GM12878 (cell line): ENCODE data around the gene TUBGCP2. TPM values are rescaled to one million over a fixed set of nuclear protein-coding genes. Genes with fewer than 3 reads are reported as not detected.

Source experiments
- ATAC-seq: fragments of 200-7000 bp; cut with Tn5 transposase; 3 replicates; pipeline ENCODE4 v1.9.1; 2020; ENCODE audit warnings: mild to moderate bottlenecking, moderate library complexity
- Bru-seq: library from RNA; stranded (reverse); fragments of 400-500 nt; gene quantifications from one replicate; lab custom pipeline; 2021; lab: Mats Ljungman, UMichigan
- BruChase-seq, 2 experiments: library from RNA; stranded (reverse); fragments of 400-500 nt; gene quantifications; one replicate each; lab custom pipeline; 2021; lab: Mats Ljungman, UMichigan
- BruUV-seq: library from RNA; stranded (reverse); fragments of 400-500 nt; replicated peaks from 2 replicates; lab custom pipeline; 2021; lab: Mats Ljungman, UMichigan
- CTCF ChIA-PET: fragments of 300-600 bp; sonication (Branson Sonifier 250); formaldehyde crosslinking; extraction: SDS; loops from one replicate; lab custom pipeline; 2021; ENCODE audit warnings: inconsistent platforms; lab: Yijun Ruan, JAX
- POLR2A ChIA-PET: fragments of 350-600 bp; formaldehyde crosslinking; extraction: SDS; loops from one replicate; lab custom pipeline; 2021; ENCODE audit warnings: inconsistent platforms; lab: Charles Lee
- RAD21 ChIA-PET: fragments of 300-600 bp; sonication (Branson Sonifier 250); formaldehyde crosslinking; loops from one replicate; lab custom pipeline; 2023; ENCODE audit warnings: antibody characterized with exemption; ENCODE audit not compliant: unreplicated experiment; lab: Charles Lee
- SMC1A ChIA-PET: fragments of 300-600 bp; sonication (Branson Sonifier 250); formaldehyde crosslinking; loops from one replicate; lab custom pipeline; 2023; ENCODE audit not compliant: unreplicated experiment, uncharacterized antibody; lab: Charles Lee
- DNase-seq: peaks from one replicate; pipeline ENCODE4 v3.0.0-alpha.2; 2011; ENCODE audit warnings: low read depth, low spot score
- FAIRE-seq: peaks from 3 replicates; lab custom pipeline; 2011; peaks lifted over from hg19 to GRCh38; lab: Jason Lieb, UNC
- H2AFZ ChIP-seq: 2 replicates; pipeline ENCODE4 v1.6.0; 2011; ENCODE audit warnings: low read depth, low read length, control low read depth; ENCODE audit not compliant: control insufficient read depth
- H3K27ac ChIP-seq: 2 replicates; pipeline ENCODE4 v1.5.1; 2011; ENCODE audit warnings: control low read depth; ENCODE audit not compliant: control insufficient read depth, insufficient read depth
- H3K27me3 ChIP-seq, 2 experiments: replicated peaks in 1 of 2; 2 replicates each; pipeline versions ENCODE4 v1.6.0 to v1.6.1; 2011; ENCODE audit warnings: low read length in 1 of 2; ENCODE audit not compliant: control insufficient read depth in 2 of 2, insufficient read depth in 2 of 2
- H3K36me3 ChIP-seq, 2 experiments: 2 replicates each; pipeline ENCODE4 v1.5.1; 2011; ENCODE audit warnings: low read length in 1 of 2; ENCODE audit not compliant: control insufficient read depth in 2 of 2, insufficient read depth in 2 of 2
- H3K4me1 ChIP-seq: 2 replicates; pipeline ENCODE4 v1.6.1; 2011; ENCODE audit warnings: mild to moderate bottlenecking, low read length, moderate library complexity, mixed read lengths; ENCODE audit not compliant: control insufficient read depth, insufficient read depth
- H3K4me2 ChIP-seq: 2 replicates; pipeline ENCODE4 v1.6.0; 2011; ENCODE audit warnings: control low read depth; ENCODE audit not compliant: control insufficient read depth, insufficient read depth
- H3K4me3 ChIP-seq: fragments of 200-600 bp; sonication (generic); 2 replicates; pipeline ENCODE4 v1.5.1; 2016
- H3K79me2 ChIP-seq: 2 replicates; pipeline ENCODE4 v1.6.0; 2011; ENCODE audit warnings: low read length; ENCODE audit not compliant: control insufficient read depth, insufficient read depth
- H3K9ac ChIP-seq: 2 replicates; pipeline ENCODE4 v1.8.0; 2011; ENCODE audit warnings: low read length, control low read depth, mixed read lengths; ENCODE audit not compliant: control insufficient read depth, insufficient read depth
- H3K9me3 ChIP-seq: replicated peaks from 3 replicates; pipeline ENCODE4 v1.5.1; 2011; ENCODE audit warnings: mild to moderate bottlenecking, low read length; ENCODE audit not compliant: control insufficient read depth, insufficient read depth
- H4K20me1 ChIP-seq: 2 replicates; pipeline ENCODE4 v1.6.0; 2011; ENCODE audit not compliant: control insufficient read depth, insufficient read depth
- CUX1 ChIP-seq: IDR thresholded peaks from 2 replicates; pipeline ENCODE4 v1.6.1; 2012; ENCODE audit warnings: improper control_type of control experiment, low read depth, low read length; ENCODE audit not compliant: insufficient replicate concordance
- HDAC2 ChIP-seq: fragments of 200-600 bp; sonication (generic); IDR thresholded peaks from 2 replicates; pipeline ENCODE4 v1.6.1; 2017
- RCOR1 ChIP-seq: conservative IDR thresholded peaks from 2 replicates; pipeline ENCODE4 v1.6.1; 2012; ENCODE audit warnings: low read depth, low read length, improper control_type of control experiment
- ZBTB4 ChIP-seq: fragments of 450-650 bp; formaldehyde crosslinking; IDR thresholded peaks from 2 replicates; pipeline ENCODE4 v1.4.0; 2022; ENCODE audit warnings: mild to moderate bottlenecking, moderate library complexity
- WGBS: methylation state at CpG from one replicate; pipeline ENCODE4 v1.1.6; 2016; ENCODE audit warnings: low lambda C conversion rate; ENCODE audit not compliant: insufficient replicate concordance, insufficient coverage; ENCODE audit errors: missing lambda C conversion rate; 5-methylcytosine and 5-hydroxymethylcytosine counted together
- in situ Hi-C: fragments of 300-500 bp; cut with MboI; formaldehyde crosslinking; loops from 9 replicates; pipeline ENCODE4 v1.14.3; 2018; ENCODE audit warnings: mixed read lengths
- intact Hi-C: fragments of 100-400 bp; cut with micrococcal nuclease; formaldehyde crosslinking; loops from one replicate; pipeline ENCODE4 v1.14.2; 2022; ENCODE audit not compliant: unreplicated experiment
- long read RNA-seq, 2 experiments: library from polyadenylated mRNA; unstranded; transcript quantifications; one replicate each; pipeline ENCODE4 v2.0.0, GENCODE V29; 2019 to 2020
- polyA minus RNA-seq, 3 experiments: library from RNA; depleted of rRNA, polyadenylated mRNA; stranded (reverse); fragments of >200 nt; gene quantifications; 2 replicates each; pipeline ENCODE4 v1.2.3, GENCODE V29; 2011
- polyA plus RNA-seq, 11 experiments: library from polyadenylated mRNA; depleted of rRNA in 4 of 11; unstranded in 6 of 11; stranded (reverse) in 5 of 11; fragments of >200 nt; fragmentation: Nextera tagmentation in 4 of 11; fragmentation: Illumina TruSeq in 1 of 11; extraction: Ambion mirVana in 4 of 11; extraction: Trizol in 1 of 11; gene quantifications; 1 replicate in 1 of 11; 2 replicates in 10 of 11; pipeline versions ENCODE4 v1.2.1 to v1.2.3, GENCODE V29; 2011 to 2016; ENCODE audit warnings: inconsistent platforms in 2 of 11, missing spikeins in 2 of 11, low read depth in 1 of 11
- total RNA-seq, 4 experiments: library from RNA; depleted of rRNA in 3 of 4; stranded (reverse); fragments of >200 nt in 3 of 4; fragmentation: Illumina TruSeq in 1 of 4; extraction: Trizol in 1 of 4; gene quantifications; 2 replicates each; pipeline versions ENCODE4 v1.2.1 to v1.2.3, GENCODE V29; 2013 to 2021

The TUBGCP2 gene, protein sequence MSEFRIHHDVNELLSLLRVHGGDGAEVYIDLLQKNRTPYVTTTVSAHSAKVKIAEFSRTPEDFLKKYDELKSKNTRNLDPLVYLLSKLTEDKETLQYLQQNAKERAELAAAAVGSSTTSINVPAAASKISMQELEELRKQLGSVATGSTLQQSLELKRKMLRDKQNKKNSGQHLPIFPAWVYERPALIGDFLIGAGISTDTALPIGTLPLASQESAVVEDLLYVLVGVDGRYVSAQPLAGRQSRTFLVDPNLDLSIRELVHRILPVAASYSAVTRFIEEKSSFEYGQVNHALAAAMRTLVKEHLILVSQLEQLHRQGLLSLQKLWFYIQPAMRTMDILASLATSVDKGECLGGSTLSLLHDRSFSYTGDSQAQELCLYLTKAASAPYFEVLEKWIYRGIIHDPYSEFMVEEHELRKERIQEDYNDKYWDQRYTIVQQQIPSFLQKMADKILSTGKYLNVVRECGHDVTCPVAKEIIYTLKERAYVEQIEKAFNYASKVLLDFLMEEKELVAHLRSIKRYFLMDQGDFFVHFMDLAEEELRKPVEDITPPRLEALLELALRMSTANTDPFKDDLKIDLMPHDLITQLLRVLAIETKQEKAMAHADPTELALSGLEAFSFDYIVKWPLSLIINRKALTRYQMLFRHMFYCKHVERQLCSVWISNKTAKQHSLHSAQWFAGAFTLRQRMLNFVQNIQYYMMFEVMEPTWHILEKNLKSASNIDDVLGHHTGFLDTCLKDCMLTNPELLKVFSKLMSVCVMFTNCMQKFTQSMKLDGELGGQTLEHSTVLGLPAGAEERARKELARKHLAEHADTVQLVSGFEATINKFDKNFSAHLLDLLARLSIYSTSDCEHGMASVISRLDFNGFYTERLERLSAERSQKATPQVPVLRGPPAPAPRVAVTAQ
- total RNA-seq (2013; cell fraction: nucleolus; rRNA removed), result 76.6 and 91.2 TPM in 2 replicates
- total RNA-seq (2014; rRNA removed) (38.5 TPM in 2 replicates), total RNA-seq (2014; rRNA removed; fragmentation: Illumina TruSeq; extraction: Trizol) (18.1 and 19.1 TPM in 2 replicates), total RNA-seq (2021) (46.5 and 47.1 TPM in 2 replicates), polyA plus RNA-seq (2011; rRNA removed) (23.7 and 35.8 TPM in 2 replicates), polyA plus RNA-seq (2014; fragmentation: Illumina TruSeq; extraction: Trizol) (16.0 and 26.6 TPM in 2 replicates), polyA plus RNA-seq (2014; fragmentation: Nextera tagmentation; extraction: Ambion mirVana) (10 to 100 TPM in 1 of 2 experiments, 1 to 10 TPM in 1; 4.8 to 11.6 TPM), polyA plus RNA-seq (2014; rRNA removed) (33.6 and 36.2 TPM in 2 replicates), polyA plus RNA-seq (2016; fragmentation: Nextera tagmentation; extraction: Ambion mirVana) (10 to 100 TPM; 36.4 to 37.7 TPM), polyA minus RNA-seq (2011; rRNA and poly(A)+ RNA removed) (37.1 and 46.2 TPM in 2 replicates), Bru-seq, nascent RNA (percentile 72 among the genes with signal in this experiment), BruChase-seq, experiment 1, labeled RNA remaining after a 6-hour chase (percentile 81 among the genes with signal in this experiment), BruChase-seq, experiment 2, labeled RNA remaining after a 2-hour chase (percentile 73 among the genes with signal in this experiment)
- polyA plus RNA-seq (2011; ENCODE audit: low read depth), result 12.8 TPM
- 29.0 and 35.1 TPM in 2 replicates for polyA plus RNA-seq (2011; cell fraction: cytosol; rRNA removed)
- 82.0 and 82.5 TPM in 2 replicates for polyA plus RNA-seq (2011; cell fraction: nucleus; rRNA removed)
- polyA plus RNA-seq (2012), result 25.1 and 31.7 TPM in 2 replicates
- polyA minus RNA-seq (2011; cell fraction: cytosol; rRNA and poly(A)+ RNA removed), result 14.8 and 16.3 TPM in 2 replicates
- 24.7 and 47.1 TPM in 2 replicates for polyA minus RNA-seq (2011; cell fraction: nucleus; rRNA and poly(A)+ RNA removed)
- long read RNA-seq, experiment 1, full-length matches to known transcripts, result 26 of 33 reads
- long read RNA-seq, experiment 1, partial matches to known transcripts, result 2 of 33 reads
- long read RNA-seq, experiment 1, other reads (novel, unspliced or antisense), result 5 of 33 reads
- long read RNA-seq, experiment 2, full-length matches to known transcripts, result 31 of 40 reads
- long read RNA-seq, experiment 2, partial matches to known transcripts, result 6 of 40 reads
- long read RNA-seq, experiment 2, other reads (novel, unspliced or antisense), result 3 of 40 reads

DNA sequence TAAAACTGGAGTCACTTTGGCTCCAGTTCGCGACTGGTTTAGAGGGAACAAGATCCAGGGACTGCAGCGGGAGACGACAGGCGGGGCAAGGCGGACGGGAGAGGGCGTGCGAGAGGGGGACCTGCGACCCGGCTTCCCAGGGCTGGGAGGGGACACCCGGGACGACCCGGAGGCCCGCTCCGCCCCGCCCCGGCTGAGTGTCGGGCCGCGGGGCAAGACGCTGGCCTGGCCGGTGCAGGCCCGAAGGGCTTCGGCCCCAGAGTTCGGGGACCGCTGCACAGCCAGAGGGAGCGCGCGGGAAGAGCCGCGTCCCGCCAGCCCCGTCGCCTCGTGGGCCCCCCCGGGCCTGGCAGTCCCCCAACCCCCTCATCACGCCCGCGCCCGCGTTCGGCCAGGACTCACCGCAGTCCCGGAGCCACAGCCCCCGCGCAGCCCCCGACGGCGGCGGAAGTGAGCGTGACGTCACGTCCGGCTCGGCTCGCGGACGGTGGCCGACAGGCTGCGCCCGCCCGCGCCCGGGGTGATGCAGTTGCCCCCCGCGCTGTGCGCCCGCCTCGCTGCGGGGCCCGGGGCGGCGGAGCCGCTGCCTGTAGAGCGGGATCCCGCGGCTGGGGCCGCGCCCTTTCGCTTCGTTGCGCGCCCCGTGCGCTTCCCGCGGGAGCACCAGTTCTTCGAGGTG lies at the start of gene TUBGCP2, which contains the start of gene ZNF511:
TUBGCP2 (minus strand) TSS at position 452 of the 679 bp plus-strand sequence. CDS start 5,931 bp downstream, outside the sequence.
ZNF511 (plus strand) TSS at position 494 of the 679 bp plus-strand sequence; CDS start at position 524, 30 bp downstream.
- FAIRE-seq, result no peak
- TSS peak; percentile 62 for BruUV-seq
- TF ChIP-seq HDAC2 (no peak), ZBTB4 (CRISPR knock-in tag) (no peak), RCOR1 (no peak), CUX1 (no peak)

More for the DNA sequence above, at the start of gene TUBGCP2, which contains the start of gene ZNF511:
- Histone ChIP-seq H3K36me3 (peaks cover 0 to 8% of the 10 kb centered on the region in 2 experiments; a peak in 3 of 4 replicates), H3K4me2 (peak within 1 kb of the TSS; percentile 97), H3K4me3 (peak within 1 kb of the TSS; percentile 95), H4K20me1 (no peaks in the 10 kb centered on the region; the same call in 1 of the 2 replicates), H3K27ac (peak within 1 kb of the TSS; percentile 95), H3K27me3 (no peaks in the 10 kb centered on the region), H2AFZ (peak within 1 kb of the TSS; percentile 79), H3K9ac (peak within 1 kb of the TSS; percentile 94), H3K9me3 (no peaks in the 10 kb centered on the region), H3K79me2 (peaks cover 37% of the 10 kb centered on the region), H3K4me1 (peaks cover 19% of the 10 kb centered on the region)
- ChIA-PET SMC1A (interaction anchor here (0.9 to 1.7 kb wide), 2 partner anchors 47 to 165 kb away, joined by 3 to 7 read pairs; no protein-coding TSS in a partner anchor), CTCF (interaction anchor here (0.8 to 2.9 kb wide), 9 partner anchors 10 to 189 kb away, joined by 3 to 15 read pairs (median 5); partner anchors contain the start of gene ADAM8), POLR2A (no interaction called here), RAD21 (interaction anchor here (1.1 to 1.3 kb wide), 2 partner anchors 34 to 79 kb away, joined by 3 to 4 read pairs; no protein-coding TSS in a partner anchor)
- peak; percentile 83 for ATAC-seq
- in situ Hi-C loops (loop anchor here (5.0 kb wide), 1 partner anchor 166 kb away; no protein-coding TSS in a partner anchor), intact Hi-C loops (loop anchor here (2.0 to 5.0 kb wide), 2 partner anchors 34 to 84 kb away; partner anchors contain the start of gene MTG1)
- no peak for DNase-seq
- WGBS, result 2% methylated on average over 41 of the region's 89 CpGs
